ENCODE measurements around the gene HAPLN1.
A peak's percentile ranks its signal among the peaks of the same experiment; 100 is the strongest.

The HAPLN1 gene

GRCh38 chr5:83633285-83633684, 87.4 kb downstream of the HAPLN1 start:
- DNase-seq = no peak

- DNase-seq = peak; percentile 84
Measured at GRCh38 chr5:83632874-83633273, 87.8 kb downstream of the HAPLN1 start.

- no peak for DNase-seq
Measured at GRCh38 chr5:83628360-83628759, 92.3 kb downstream of the HAPLN1 start.

GRCh38 chr5:83614841-83615240, 105.8 kb downstream of the HAPLN1 start:
- no peak for DNase-seq

GRCh38 chr5:83608122-83608521, 112.5 kb downstream of the HAPLN1 start:
- DNase-seq = peak; percentile 86

GRCh38 chr5:83595217-83595616, 125.4 kb downstream of the HAPLN1 start:
- DNase-seq = no peak

GRCh38 chr5:83590966-83591365, 129.7 kb downstream of the HAPLN1 start:
- DNase-seq = no peak

- no peak for DNase-seq
Measured at GRCh38 chr5:83589786-83590185, 130.9 kb downstream of the HAPLN1 start.
